ENCODE results near the gene MRPL41.

MRPL41 gene

GRCh38 chr9:137519553-137519952 is 32.1 kb upstream of the MRPL41 start:
- no peak for DNase-seq (ENCODE audit: low spot score)
- no peak overlapping the region for H3K4me3 ChIP-seq
- no peak overlapping the region for H3K27ac ChIP-seq
- TF ChIP-seq, protein P1, sequence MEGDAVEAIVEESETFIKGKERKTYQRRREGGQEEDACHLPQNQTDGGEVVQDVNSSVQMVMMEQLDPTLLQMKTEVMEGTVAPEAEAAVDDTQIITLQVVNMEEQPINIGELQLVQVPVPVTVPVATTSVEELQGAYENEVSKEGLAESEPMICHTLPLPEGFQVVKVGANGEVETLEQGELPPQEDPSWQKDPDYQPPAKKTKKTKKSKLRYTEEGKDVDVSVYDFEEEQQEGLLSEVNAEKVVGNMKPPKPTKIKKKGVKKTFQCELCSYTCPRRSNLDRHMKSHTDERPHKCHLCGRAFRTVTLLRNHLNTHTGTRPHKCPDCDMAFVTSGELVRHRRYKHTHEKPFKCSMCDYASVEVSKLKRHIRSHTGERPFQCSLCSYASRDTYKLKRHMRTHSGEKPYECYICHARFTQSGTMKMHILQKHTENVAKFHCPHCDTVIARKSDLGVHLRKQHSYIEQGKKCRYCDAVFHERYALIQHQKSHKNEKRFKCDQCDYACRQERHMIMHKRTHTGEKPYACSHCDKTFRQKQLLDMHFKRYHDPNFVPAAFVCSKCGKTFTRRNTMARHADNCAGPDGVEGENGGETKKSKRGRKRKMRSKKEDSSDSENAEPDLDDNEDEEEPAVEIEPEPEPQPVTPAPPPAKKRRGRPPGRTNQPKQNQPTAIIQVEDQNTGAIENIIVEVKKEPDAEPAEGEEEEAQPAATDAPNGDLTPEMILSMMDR (IDR thresholded peaks at IDR 0.05): no peak

DNA sequence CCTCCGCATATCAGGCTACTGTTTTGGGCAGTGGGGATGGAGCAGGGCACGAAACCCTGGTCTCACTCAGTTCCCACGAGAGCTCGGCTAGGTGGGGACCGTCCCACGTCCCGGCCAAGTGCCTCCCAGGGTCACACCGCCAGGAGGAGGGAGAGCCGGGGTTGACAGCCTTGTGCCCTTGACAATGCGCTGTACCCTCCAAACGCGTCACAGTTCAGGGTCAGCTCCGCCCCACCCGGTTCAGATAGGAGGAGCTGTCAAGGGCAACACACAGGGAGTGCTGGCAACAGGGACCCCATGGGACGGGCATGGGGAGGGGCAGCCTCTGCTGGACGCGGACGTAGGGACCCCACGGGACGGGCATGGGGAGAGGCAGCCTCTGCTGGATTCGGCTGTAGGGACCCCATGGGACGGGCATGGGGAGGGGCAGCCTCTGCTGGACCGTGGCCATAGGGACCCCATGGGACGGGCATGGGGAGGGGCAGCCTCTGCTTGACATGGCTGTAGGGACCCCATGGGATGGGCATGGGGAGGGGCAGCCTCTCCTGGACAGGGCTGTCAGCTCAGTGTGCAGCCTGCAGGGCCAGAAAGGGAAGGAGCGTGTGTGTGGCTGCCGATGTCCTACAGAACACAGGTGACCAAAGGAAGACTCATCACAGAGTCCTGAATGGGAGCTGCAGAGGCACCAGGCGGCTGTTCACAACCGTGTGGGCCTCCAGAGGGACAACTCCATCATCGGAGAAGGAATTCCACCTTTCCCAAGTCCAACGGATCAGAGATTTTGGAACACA is 30.9 kb upstream of the MRPL41 start:
- TF ChIP-seq, protein P1 (IDR thresholded peaks at IDR 0.05): no peak
- no peak overlapping the region for H3K4me3 ChIP-seq
- no peak for DNase-seq (ENCODE audit: low spot score)
- no peak overlapping the region for H3K27ac ChIP-seq

DNA sequence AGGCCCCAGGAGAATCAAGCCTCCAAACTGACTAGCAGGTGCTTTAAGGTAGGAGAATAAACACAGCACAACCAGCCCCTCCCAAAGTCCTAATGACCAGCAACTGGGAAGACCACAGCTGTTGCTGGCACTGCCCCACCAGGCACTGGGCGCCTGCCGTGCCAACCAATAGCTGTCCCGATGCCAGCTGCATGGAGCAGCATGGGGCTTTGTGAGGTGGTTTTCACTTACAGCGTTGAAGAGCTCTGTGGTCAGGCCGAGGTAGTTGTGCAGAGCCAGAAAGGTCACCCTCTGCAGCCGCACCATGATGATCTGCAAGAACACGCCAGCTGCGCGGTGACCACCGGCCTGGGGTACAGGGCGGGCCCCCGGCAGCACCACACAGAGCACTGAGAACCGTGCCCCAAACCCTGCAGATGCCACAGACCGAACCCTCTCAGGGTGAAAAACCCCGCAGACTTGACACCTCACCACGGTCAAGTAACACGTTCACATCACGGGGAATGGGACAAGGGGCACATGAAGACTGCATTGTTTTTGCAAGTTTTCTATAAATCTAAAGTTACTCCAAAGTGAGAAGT is 30.2 kb upstream of the MRPL41 start:
- DNase-seq (ENCODE audit: low spot score): no peak
- no peak overlapping the region for H3K4me3 ChIP-seq
- TF ChIP-seq, protein P1 (IDR thresholded peaks at IDR 0.05): no peak
- no peak overlapping the region for H3K27ac ChIP-seq

- DNase-seq (ENCODE audit: low spot score): no peak
- Histone ChIP-seq H3K27ac (no peak overlapping the region), H3K4me3 (no peak overlapping the region)
- TF ChIP-seq, protein P1 (IDR thresholded peaks at IDR 0.05): no peak
Measured at GRCh38 chr9:137522746-137523455, 28.8 kb upstream of the MRPL41 start.

- Histone ChIP-seq H3K4me3 (no peak overlapping the region), H3K27ac (no peak overlapping the region)
- DNase-seq (ENCODE audit: low spot score): no peak
- TF ChIP-seq, protein P1 (IDR thresholded peaks at IDR 0.05): no peak
Measured at GRCh38 chr9:137524161-137524980, 27.3 kb upstream of the MRPL41 start.

GRCh38 chr9:137524981-137525317 is 26.7 kb upstream of the MRPL41 start:
- no peak for DNase-seq (ENCODE audit: low spot score)
- TF ChIP-seq, protein P1 (IDR thresholded peaks at IDR 0.05): no peak
- H3K4me3 ChIP-seq: no peak overlapping the region
- H3K27ac ChIP-seq: no peak overlapping the region
